AG04450 (cell line): ENCODE results near the gene TAF11L8. TPM values are rescaled to one million over a fixed set of nuclear protein-coding genes. Genes with fewer than 3 reads are reported as not detected.
"Not testable (repeated sequence)": the region's sequence is repeated elsewhere in the genome, so short reads cannot be mapped to it uniquely, and the experiment has no call there.

Experiments used
- CTCF ChIA-PET: fragments of 300-600, 350-600 bp; formaldehyde crosslinking; extraction: SDS; loops from one replicate; lab custom pipeline; 2022; ENCODE audit warnings: antibody characterized with exemption, inconsistent platforms; lab: Charles Lee
- POLR2A ChIA-PET: fragments of 350-600 bp; formaldehyde crosslinking; extraction: SDS; loops from one replicate; lab custom pipeline; 2021; ENCODE audit warnings: antibody characterized with exemption, inconsistent platforms; lab: Yijun Ruan, JAX
- DNase-seq: peaks from one replicate; pipeline ENCODE4 v3.0.0-alpha.2; 2011; ENCODE audit warnings: low read depth, low spot score
- H3K27ac ChIP-seq: one replicate; pipeline ENCODE4 v1.5.1; 2012; ENCODE audit warnings: low read depth, low read length, control low read depth
- H3K27me3 ChIP-seq: one replicate; pipeline ENCODE4 v1.6.0; 2012; ENCODE audit warnings: low read length; ENCODE audit not compliant: control insufficient read depth, insufficient read depth
- H3K4me3 ChIP-seq: 2 replicates; pipeline ENCODE4 v1.5.1; 2011; ENCODE audit warnings: mild to moderate bottlenecking, low read depth, low read length, control low read depth
- H3K9me3 ChIP-seq: 2 replicates; pipeline ENCODE4 v1.5.1; 2012; ENCODE audit warnings: low read length; ENCODE audit not compliant: control insufficient read depth, insufficient read depth
- CTCF ChIP-seq: IDR thresholded peaks from 2 replicates; pipeline ENCODE4 v1.5.1; 2011; ENCODE audit warnings: low read depth, low read length, control low read depth, inconsistent platforms
- polyA plus RNA-seq: library from polyadenylated mRNA; depleted of rRNA; stranded (reverse); fragments of >200 nt; gene quantifications from 2 replicates; pipeline ENCODE4 v1.2.3, GENCODE V29; 2011

The TAF11L8 gene
- polyA plus RNA-seq, 1 experiment, result not detected

- Histone ChIP-seq H3K4me3 (no peak overlapping the region), H3K27me3 (no peaks in the 10 kb centered on the region), H3K27ac (no peak overlapping the region), H3K9me3 (peaks cover 7% of the 10 kb centered on the region)
- ChIA-PET CTCF (no interaction called here), POLR2A (no interaction called here)
- no peak for DNase-seq
- TF ChIP-seq CTCF, result no peak
Measured at GRCh38 chr5:17614872-17615605, 24.3 kb upstream of the TAF11L8 start.

GRCh38 chr5:17610092-17610491 lies 19.3 kb upstream of the TAF11L8 start, which contains the start of gene TAF11L12:
TSS of gene TAF11L12 (plus strand) at chr5:17610392.
- CTCF ChIA-PET, result not testable (repeated sequence)
- H3K9me3 ChIP-seq, result peaks cover 14% of the 10 kb centered on the region

GRCh38 chr5:17607461-17607860 lies 16.7 kb upstream of the TAF11L8 start:
- POLR2A ChIA-PET, H3K4me3 ChIP-seq, DNase-seq, CTCF ChIA-PET, H3K27me3 ChIP-seq, H3K27ac ChIP-seq: not testable (repeated sequence)
- peaks cover 13% of the 10 kb centered on the region for H3K9me3 ChIP-seq

More at GRCh38 chr5:17610092-17610491, 19.3 kb upstream of the TAF11L8 start, which contains the start of gene TAF11L12:
- H3K4me3 ChIP-seq, H3K27ac ChIP-seq, POLR2A ChIA-PET, DNase-seq, H3K27me3 ChIP-seq: not testable (repeated sequence)

- TF ChIP-seq CTCF, result no peak
- Histone ChIP-seq H3K27ac (no peak overlapping the region), H3K4me3 (no peak overlapping the region), H3K27me3 (no peaks in the 10 kb centered on the region), H3K9me3 (peaks cover 13% of the 10 kb centered on the region)
- POLR2A ChIA-PET, result no interaction called here
- DNase-seq, result no peak
- CTCF ChIA-PET, result no interaction called here
Measured at GRCh38 chr5:17604951-17605350, 14.2 kb upstream of the TAF11L8 start.

GRCh38 chr5:17603880-17604279 lies 13.1 kb upstream of the TAF11L8 start, which contains the start of gene TAF11L11:
TSS of gene TAF11L11 (plus strand) at chr5:17604183.
- CTCF ChIA-PET, H3K4me3 ChIP-seq, H3K27me3 ChIP-seq, DNase-seq, H3K27ac ChIP-seq, POLR2A ChIA-PET: not testable (repeated sequence)
- H3K9me3 ChIP-seq, result peaks cover 10% of the 10 kb centered on the region

GRCh38 chr5:17597728-17598127 lies 7.0 kb upstream of the TAF11L8 start, which contains the start of gene TAF11L10:
TSS of gene TAF11L10 (minus strand) at chr5:17597828.
- H3K9me3 ChIP-seq, H3K27me3 ChIP-seq, DNase-seq, H3K27ac ChIP-seq, CTCF ChIA-PET, H3K4me3 ChIP-seq, POLR2A ChIA-PET: not testable (repeated sequence)

- DNase-seq, POLR2A ChIA-PET, H3K4me3 ChIP-seq, CTCF ChIA-PET, H3K27me3 ChIP-seq, H3K9me3 ChIP-seq, H3K27ac ChIP-seq: not testable (repeated sequence)
Measured at GRCh38 chr5:17594255-17594654, 3.5 kb upstream of the TAF11L8 start, which contains the start of gene TAF11L9. TSS of gene TAF11L9 (minus strand) at chr5:17594394.

- DNase-seq, CTCF ChIA-PET, H3K27ac ChIP-seq, POLR2A ChIA-PET, H3K27me3 ChIP-seq, H3K4me3 ChIP-seq, H3K9me3 ChIP-seq: not testable (repeated sequence)
Measured at GRCh38 chr5:17585658-17586057, 5.1 kb downstream of the TAF11L8 start, which contains the start of gene TAF11L7. TSS of gene TAF11L7 (minus strand) at chr5:17585758.
